ENCODE results near the gene FCHSD2.
"Not testable (repeated sequence)": the region's sequence is repeated elsewhere in the genome, so short reads cannot be mapped to it uniquely, and the experiment has no call there.

Gene FCHSD2

DNA sequence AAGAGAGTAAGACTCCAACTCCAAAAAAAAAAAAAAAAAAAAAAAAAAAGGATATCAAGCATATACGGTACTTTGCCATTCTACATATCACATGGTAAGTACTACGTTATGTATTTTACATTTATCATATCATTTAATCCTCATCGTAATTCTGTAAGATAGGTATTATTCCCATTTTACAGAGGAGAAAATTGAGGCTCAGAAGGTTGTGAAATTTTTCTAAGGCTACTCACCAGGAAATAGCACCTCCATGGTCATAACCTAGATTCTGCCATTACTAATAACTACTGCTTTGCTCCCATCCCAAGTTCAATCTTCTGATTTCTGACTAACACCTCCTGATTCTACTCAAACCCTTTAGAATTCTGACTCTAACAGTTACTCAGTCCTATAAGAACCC, 138.0 kb downstream of the FCHSD2 start:
- DNase-seq (ENCODE audit: low read depth) = no peak

DNA sequence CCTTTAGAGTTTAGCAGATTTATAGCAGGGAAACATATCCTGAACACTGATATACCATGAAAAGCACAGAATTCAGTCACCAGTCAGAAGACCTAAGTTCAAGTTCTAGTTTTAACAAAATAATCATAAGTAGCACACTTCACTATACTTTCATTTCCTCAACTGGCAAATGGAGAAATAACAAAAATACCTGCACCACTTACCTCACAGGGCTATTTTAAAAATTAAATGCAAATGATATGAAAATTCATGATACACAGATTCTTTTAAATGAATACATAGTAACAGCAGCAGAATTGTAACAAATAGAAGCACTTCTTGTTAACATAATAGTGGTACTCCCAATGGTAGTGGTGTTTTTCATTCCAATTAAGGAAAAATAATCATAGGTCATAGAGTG, 139.0 kb downstream of the FCHSD2 start:
- no peak for DNase-seq (ENCODE audit: low read depth)

DNA sequence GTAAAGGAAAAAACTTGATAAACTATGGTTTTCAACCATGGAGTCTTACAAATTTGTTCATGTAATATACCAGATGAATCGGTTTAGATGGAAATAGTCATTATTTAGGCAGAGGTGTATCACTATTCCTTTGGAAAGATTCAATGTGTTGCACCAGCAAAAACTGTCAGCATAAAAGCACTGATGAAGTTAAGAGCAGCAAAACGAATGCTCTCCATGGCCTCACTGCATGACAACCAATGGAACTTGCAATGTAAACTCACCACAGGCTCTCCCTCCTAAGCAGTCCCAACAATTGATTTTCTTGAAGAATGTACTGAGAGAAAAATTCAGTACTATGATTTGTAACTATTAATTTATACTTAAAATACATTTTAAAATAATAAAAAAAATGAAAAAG, 139.9 kb downstream of the FCHSD2 start:
- DNase-seq (ENCODE audit: low read depth) = no peak

DNA sequence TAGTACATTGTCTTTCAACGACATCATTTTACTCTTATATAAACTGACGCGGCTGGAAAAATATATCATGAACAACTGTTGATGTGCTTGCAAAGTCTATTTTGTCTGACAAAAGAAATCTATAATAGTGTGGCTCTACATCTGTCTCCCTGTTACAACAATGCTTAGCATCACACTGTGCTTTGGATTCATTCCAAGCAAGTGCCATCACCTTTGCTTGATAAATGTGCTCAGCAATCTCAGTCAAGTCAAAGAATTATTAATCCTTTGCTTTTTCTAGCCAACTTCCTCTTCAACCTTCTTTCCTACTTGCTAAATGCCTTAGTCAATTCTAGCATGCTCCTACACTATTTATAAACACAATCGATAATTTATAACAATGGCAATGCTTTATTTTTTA, 140.5 kb downstream of the FCHSD2 start:
- DNase-seq (ENCODE audit: low read depth) = no peak

DNA sequence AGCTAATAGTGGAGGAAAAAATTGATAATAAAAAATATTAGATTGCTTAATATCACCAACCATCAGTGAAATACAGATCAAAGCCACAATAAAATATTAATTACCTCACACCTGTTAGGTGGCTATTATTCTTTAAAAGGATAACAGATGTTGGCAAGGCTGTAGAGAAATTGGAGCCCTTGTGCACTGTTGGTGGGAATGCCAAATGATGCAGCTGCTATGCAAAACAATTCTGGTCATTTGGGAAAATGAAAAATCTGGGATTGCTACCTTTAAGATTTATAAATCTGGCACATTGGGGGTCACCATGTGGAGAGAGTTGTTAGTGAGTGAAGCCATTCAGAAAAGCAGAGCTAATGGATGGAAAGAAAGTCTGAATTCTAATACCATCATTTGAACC, 143.4 kb downstream of the FCHSD2 start:
- no peak for DNase-seq (ENCODE audit: low read depth)

DNA sequence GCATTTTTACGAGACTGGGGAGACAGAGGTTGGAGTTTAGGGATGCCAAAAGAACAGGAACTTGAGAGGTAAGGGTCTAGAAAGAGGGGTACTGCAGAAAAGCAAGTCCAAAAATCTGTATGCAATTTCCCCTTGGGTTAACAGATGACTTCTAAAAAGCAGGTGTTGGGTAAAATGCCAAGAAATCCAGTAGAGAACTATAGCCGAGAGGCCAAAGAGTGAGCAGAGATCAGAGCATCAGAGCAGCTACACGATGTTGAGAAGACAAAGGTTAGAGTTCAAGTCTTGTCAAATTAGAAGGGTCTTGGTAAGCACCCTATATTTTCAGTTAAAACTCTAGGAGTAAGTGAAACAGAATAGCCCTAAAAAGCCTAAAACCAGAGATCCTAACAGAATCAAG, 145.2 kb downstream of the FCHSD2 start:
- no peak for DNase-seq (ENCODE audit: low read depth)

DNA sequence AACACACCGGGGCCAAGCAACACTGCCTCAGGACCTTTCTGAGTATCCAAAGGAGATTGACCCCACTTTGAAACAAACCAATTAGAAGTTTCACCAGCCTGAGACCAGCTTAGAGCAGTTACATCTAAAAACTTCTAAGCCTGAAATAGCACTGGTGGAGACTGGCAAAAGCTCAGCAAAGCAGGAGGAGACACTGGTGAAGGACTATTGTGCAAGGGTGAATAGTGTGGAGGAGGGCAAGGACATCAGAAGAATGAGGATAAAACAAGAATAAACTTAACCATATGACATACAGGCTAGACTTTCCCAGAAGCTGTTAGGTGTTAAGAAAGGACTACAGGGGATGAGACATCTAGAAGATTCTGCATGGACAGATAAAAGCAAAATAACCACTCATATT, 152.4 kb downstream of the FCHSD2 start:
- no peak for DNase-seq (ENCODE audit: low read depth)

DNA sequence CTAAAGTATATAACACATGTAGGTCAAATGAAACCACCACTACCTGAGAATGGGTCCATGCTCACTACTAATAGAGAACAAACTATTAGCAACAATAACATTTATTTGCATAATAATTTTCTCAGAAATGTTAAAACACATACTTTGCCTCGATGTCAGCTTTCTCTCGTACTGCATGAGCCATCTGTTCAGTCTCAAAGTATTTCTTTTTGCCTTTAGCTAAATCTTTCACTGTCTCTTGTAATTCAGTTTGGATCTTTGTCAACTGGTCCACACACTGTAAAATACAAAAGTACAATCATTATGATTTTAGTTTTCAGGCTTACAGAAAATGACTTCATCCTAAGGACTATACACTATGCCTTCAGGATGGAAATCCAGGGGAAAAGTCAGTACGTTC, 153.3 kb downstream of the FCHSD2 start:
- no peak for DNase-seq (ENCODE audit: low read depth)

DNA sequence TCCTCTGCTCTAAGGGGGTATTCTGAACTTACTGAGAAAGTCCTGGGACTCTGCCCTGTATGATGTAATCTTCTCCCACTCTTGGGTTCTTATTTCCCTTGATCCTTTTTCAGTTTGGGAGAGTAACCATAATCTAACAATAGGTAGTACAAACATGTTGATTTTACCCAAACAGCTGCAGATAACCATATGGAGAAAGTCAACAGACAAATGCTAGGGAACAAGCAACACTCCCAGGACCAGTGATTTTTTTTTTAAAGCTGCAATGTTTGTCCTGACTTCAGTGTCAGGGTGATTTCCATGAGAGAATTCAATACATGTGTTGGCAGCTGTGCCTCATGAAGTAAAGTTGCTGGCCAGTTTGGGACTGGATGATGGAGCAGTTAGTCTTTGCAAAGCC, 156.5 kb downstream of the FCHSD2 start:
- no peak for DNase-seq (ENCODE audit: low read depth)

DNA sequence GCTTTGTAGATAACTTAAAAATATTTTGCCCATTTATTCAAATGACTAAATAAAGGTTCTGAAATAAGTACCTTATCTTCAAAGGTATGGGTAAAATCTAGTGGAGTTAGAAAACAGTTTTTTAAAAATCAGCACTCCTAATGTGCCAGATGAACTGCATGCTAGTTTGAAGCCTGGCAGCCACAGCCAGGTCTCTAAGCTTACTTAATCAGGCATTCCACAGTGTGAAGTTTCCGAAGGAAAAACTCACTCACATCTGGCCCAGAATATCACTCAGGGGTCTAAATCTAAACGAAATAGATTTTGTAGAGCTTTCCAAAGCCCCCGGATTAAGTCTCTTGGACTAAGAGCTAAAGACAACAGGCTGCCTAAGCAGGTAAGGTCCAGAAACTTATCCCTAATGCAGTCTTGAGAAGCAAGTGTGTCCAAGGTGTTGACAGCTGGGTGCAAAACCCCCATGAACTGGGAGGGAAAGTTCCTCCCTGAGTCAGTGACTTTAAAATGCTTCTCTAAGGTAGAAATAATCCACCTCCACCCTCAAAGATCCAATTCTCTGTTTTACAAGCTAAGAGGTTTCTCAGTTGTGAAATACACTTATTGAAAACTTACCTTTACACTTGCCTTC, 157.6 kb downstream of the FCHSD2 start:
- DNase-seq (ENCODE audit: low read depth) = no peak

DNA sequence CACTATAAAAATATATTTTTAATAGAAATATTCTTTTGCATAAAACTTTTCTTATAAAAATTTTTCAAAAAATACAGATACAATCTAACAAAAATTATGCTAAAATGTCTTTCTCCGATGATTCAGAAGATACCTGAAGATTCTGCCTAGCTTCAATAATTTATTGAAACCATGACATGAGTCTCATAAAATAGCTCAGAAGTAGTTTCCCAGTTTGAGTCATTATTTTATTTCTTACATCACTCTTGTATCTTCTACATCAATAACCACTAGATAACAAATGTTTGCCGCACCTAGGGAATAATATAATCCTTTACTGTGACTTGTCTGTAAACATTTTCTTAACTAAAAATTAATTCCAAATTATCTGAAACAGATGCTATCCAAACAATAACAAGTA, 158.6 kb downstream of the FCHSD2 start:
- no peak for DNase-seq (ENCODE audit: low read depth)

DNA sequence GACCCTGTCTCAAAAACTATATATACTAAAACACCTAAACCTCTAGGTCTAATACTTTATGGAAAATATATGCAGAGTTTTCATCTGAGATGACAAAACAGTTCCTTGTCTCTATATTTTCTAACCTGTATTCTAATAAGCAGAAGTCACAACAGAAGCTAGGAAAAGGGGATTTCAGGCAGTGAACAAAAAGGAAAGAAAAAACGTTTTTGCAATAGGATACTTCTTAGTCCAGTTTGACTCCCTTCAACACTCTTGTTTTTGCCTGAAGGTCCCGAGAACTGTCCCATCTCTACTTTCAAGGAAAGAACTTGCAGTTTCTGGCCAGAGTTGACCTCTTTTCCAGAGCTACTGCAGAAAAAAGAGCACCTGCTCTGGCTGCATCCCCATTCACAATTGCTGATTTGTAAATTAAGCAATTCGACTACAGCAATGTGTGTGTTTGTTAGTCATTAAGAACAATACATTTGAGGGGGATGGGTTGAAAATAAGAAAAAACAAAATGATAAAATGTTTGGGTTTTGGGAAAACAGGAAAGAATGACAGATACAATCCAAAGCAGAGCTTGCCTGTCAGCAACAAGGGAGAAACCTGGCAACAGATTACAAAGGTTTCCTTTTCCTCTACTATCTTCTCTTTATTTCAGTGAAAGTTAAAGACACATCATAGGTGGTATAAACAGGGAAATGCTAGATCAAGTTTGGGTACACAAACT, 160.0 kb downstream of the FCHSD2 start:
- no peak for DNase-seq (ENCODE audit: low read depth)

DNA sequence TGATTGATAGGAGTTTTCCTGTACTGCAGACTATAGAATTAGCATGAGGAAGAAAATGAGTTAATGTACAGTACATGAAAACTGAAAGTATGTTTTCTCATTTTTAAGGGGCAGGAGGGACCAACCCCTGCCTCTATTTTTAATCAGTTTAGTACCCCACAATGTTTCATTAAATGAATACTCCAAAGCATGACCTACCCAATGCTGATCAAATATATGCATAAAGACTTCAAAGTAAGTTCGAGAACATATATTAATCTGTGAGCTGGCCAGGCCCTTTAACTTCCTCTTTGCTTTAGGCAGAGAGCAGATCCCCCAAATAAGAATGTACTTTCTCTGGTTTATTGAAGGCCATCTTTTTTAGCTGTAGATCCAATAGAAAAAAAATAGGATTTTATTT, 161.0 kb downstream of the FCHSD2 start:
- DNase-seq (ENCODE audit: low read depth) = no peak

DNA sequence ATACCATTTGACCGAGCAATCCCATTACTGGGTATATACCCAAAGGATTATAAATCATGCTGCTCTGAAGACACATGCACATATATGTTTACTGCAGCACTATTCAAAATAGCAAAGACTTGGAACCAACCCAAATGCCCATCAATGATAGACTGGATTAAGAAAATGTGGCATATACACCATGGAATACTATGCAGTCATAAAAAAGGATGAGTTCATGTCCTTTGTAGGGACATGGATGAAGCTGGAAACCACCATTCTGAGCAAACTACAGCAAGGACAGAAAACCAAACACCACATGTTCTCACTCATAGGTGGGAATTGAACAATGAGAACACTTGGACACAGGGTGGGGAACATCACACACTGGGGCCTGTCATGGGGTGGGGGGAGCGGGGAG, 164.3 kb downstream of the FCHSD2 start:
- DNase-seq (ENCODE audit: low read depth) = not testable (repeated sequence)

DNA sequence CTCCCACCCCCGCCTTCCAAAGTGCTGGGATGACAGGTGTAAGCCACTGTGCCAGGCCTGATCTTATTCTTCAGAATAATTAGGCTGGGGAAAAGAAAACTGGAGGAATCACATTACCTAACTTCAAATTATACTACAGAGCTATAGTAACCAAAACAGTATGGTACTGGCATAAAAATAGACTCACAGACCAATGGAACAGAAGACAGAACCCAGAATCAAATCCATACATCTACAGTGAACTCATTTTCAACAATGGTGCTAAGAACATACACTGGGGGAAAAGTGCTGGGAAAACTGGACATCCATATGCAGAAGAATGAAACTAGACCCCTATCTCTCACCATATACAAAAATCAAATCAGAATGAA, 165.6 kb downstream of the FCHSD2 start:
- not testable (repeated sequence) for DNase-seq (ENCODE audit: low read depth)

DNA sequence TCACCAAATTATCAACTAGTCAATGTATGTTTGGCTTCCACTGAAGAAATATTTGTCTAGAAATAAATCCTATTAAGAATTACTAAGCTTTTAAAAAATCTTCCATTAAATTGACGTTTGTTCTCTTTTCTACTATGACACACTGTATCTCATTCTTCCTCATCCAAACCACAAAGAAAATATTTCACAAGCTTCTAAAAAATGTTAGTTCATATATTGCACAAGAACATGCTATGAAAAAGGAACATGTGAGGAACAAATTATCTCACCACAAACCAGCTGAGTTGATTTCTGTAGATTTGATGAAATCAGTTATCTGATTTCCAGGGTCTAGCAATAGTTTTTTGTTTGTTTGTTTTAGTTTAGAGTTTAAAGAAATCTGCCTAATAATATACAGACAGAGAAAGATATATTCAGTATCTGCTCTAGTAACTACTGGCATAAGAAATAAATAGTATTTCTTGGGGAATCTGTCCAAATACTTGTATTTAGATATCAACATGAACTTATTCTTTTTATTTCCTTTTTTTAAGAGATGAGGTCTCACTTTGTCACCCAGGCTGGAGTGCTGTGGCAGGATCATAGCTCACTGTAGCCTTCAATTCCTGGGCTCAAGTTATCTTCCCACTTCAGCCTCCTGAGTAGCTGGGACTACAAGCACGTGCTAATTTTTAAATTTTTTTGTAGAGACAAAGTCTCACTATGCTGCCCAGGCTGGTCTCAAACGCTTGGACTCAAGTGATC, 166.2 kb downstream of the FCHSD2 start:
- no peak for DNase-seq (ENCODE audit: low read depth)

DNA sequence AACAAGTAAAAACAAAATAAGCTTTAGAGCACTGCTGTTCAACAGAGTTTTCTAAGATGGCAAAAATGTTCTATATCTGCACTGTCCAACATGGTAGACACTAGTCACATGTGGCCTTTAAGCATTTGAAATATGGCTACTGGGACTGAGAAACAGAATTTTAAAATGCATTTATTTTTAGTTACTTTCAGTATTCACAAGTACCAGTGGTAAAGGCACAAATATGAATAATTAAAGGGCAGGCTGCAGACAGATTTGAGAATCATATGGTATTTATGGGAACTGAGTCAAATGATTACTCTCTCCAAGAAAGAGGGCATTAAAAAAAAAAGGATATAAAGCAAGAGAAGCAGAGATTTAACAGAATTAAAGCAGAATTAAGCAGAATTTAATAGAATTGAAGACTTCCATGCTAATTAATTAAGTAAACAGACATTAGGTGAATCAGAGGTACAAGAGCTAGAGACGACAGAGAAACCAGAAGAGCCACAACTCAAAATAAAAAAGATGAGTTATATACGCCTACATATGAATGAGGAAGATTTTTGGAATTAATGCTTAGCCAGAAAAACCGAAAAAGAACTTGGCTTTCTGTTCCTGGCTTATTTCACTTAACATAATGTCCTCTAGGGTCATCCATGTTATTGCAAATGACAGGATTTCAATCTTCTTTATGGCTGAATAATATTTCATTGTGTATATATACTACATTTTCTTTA, 167.5 kb downstream of the FCHSD2 start:
- DNase-seq (ENCODE audit: low read depth) = no peak

DNA sequence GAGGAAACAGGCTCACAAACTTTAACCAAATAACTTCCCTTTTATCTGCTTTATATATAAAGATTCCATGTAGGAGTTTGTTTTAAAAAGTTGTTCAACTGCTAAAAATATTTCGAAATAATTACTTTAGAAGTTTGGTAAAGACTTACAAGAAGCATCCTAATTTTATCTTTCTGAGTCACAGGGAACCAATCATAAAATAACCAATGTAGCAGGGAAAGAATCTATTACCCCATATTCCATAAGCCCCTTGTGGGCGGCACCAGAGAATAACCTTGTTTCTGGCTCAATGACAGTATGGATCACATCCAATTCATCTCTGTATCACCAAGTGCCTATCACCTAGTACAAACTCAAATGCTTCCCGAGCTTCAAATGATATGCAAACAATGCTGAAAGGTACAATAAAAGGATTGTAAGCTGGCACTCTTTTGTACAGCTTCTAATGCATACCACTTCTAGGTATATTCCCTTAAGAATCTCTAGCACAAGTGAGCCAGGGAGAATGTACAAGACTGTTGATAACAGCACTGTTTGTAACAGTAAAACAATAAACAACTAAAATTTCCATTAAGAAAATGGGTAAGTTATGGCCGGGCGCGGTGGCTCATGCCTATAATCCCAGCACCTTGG, 169.5 kb downstream of the FCHSD2 start:
- no peak for DNase-seq (ENCODE audit: low read depth)

DNA sequence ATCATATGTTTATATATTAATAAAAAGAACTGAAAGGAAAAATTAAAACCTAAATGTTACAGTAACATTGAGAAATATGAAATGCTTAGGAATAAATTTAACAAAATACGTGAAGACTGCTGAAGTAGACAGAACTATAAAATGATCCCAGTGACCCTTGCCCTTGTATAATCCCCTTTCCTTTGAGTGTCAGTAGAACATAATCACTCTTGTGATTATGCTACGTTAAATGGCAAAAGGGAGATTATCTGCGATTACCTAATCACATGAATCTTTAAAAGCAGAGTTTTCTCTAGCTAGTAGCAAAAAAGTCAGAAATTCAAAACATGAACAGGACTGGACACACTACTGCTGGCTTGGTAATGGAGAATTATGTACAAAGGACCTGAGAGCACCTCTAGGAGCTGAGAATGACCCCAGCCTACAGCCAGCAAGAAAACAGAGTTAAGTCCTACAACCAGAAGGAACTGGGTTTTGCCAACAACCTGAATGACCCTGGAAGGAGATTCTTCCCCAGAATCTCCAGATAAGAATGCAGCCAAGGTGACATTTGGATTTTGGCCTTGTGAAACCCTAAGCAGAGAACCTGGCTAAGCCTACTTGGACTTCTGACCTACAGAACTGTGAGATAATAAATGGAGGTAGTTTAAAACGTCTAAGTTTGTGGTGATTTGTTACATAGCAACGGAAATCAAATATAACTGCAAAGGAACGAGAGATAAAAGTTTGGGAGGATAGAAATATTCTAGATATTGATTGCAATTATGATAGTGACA, 170.7 kb downstream of the FCHSD2 start:
- DNase-seq (ENCODE audit: low read depth) = no peak

DNA sequence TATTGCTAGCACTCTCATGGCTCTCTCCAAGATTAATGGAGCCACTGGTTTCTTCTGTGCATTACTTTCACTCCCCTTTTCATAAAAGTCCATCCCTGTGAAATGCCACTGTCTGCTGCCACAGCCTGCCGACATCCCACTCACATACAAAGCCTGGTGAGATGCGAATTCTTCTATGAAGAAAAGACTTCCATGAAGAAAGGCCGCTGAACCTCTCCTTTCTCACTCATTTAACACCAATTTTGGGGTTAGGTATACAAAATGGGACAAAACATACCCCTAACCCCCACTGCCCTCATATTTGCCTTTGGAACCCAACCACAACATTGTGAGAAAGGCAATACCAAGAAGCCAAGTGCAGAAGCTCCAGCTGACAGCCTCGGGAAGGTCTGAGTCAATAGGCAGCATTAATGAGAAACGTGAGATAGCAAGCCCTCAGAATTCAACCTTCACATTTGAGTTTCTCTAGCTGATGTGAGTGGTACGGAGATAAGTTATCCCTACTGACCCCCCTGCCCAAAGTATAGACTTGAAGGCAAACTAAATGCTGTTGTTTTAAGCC, 171.5 kb downstream of the FCHSD2 start:
- no peak for DNase-seq (ENCODE audit: low read depth)

DNA sequence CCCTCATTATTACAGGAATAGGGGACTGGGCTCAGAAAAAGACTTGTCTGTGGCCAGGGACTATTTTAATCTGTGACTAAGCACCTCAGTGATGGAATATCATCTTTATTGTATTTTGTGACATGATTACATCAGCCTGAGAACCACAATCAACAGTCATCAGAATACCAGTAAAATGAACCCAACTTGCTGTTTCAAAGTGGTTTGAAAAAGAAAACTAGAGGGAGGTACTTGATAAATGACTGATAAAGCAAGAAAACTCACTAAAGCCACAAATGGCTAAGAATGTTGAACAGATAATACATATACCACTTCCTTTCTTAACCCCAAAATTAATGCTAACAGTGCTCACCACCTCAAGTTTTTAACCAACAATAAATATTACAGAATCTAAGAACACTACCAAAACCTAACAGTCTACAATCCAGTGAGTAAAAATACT, 172.2 kb downstream of the FCHSD2 start:
- DNase-seq (ENCODE audit: low read depth) = no peak
